ENCODE results near the gene CCDC6. TPM values are rescaled to one million over a fixed set of nuclear protein-coding genes. Genes with fewer than 3 reads are reported as not detected.

Gene CCDC6
- total and polyA plus RNA-seq, 2 of the 4 experiments (the other 2 are of a cell fraction) = 21.8 to 30.8 TPM

DNA sequence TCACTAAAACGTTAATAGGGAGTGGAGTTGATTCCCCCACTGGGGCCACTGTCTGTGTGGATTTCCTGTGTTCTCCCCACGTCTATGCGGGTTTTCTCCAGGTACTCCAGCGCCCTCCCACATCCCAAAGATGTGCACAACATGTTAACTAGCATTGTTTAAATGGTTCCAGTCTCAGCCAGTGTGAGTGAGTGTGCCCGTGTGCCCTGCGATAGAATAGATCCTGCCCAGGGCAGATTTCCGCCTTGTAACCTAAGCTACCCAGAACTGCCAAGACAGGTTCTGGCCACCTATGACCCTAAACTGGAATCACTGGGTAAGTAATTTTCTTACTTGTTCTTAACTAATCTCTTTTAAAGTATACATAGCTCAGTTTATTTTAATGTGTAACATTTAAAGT, 58.5 kb downstream of the CCDC6 start:
- H2BK15ac ChIP-seq (ENCODE audit: low read depth, low read length) = no peak overlapping the region
- H2BK120ac ChIP-seq (ENCODE audit: low read depth, low read length) = no peak overlapping the region
- H3K9ac ChIP-seq (ENCODE audit: low read depth, low read length) = no peak overlapping the region
- H3K4me1 ChIP-seq (ENCODE audit: control insufficient read depth, insufficient read depth, low read length) = no peaks in the 10 kb centered on the region
- H3K9me1 ChIP-seq (ENCODE audit: insufficient read depth, low read length) = no peaks in the 10 kb centered on the region; the same call in 1 of the 2 replicates
- H3K56ac ChIP-seq (ENCODE audit: extremely low read depth, insufficient read depth, low read length) = no peak overlapping the region
- H3K4ac ChIP-seq (ENCODE audit: low read depth, low read length) = no peak overlapping the region
- WGBS, 2 experiments (ENCODE audit: extremely low coverage in 2 of 2, insufficient read length in 1 of 2) = no CpG with 5 or more reads among the region's 7 CpGs
- H4K20me1 ChIP-seq (ENCODE audit: insufficient read depth, low read length) = no peaks in the 10 kb centered on the region
- no peak overlapping the region for H3K27ac ChIP-seq (ENCODE audit: insufficient read depth, low read length)
- H2AK9ac ChIP-seq (replicated peaks; ENCODE audit: low read depth, low read length, poor library complexity) = no peak overlapping the region
- no peak overlapping the region for H3K18ac ChIP-seq (ENCODE audit: low read depth, low read length)
- no peak overlapping the region for H2AFZ ChIP-seq (replicated peaks; ENCODE audit: low read length, poor library complexity)
- ATAC-seq (ENCODE audit: low read depth) (no peak), DNase-seq (no peak)
- no peaks in the 10 kb centered on the region for H3K9me3 ChIP-seq (ENCODE audit: control insufficient read depth, insufficient read depth, low read length)
- H4K8ac ChIP-seq (ENCODE audit: low read depth in 2 of 2, low read length in 2 of 2) = no peak overlapping the region
- TF ChIP-seq CEBPB (IDR thresholded peaks at IDR 0.05; ENCODE audit: low read depth, low read length) = no peak
- TF ChIP-seq CHD1 (IDR thresholded peaks at IDR 0.05; ENCODE audit: low read depth, low read length) = no peak
- TF ChIP-seq RAD21 (IDR thresholded peaks at IDR 0.05; ENCODE audit: low read length) = no peak
- TF ChIP-seq RCOR1 (IDR thresholded peaks at IDR 0.05; ENCODE audit: insufficient replicate concordance, low read length) = no peak
- no peak for TF ChIP-seq MAZ (IDR thresholded peaks at IDR 0.05; ENCODE audit: borderline replicate concordance, low read depth, low read length)
- no peak for TF ChIP-seq BHLHE40 (IDR thresholded peaks at IDR 0.05; ENCODE audit: low read depth, low read length)
- no peak for TF ChIP-seq MAFK (IDR thresholded peaks at IDR 0.05; ENCODE audit: low read depth, low read length)
- TF ChIP-seq, protein P1, sequence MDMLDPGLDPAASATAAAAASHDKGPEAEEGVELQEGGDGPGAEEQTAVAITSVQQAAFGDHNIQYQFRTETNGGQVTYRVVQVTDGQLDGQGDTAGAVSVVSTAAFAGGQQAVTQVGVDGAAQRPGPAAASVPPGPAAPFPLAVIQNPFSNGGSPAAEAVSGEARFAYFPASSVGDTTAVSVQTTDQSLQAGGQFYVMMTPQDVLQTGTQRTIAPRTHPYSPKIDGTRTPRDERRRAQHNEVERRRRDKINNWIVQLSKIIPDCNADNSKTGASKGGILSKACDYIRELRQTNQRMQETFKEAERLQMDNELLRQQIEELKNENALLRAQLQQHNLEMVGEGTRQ (IDR thresholded peaks at IDR 0.05; ENCODE audit: low read depth, low read length) = no peak
- TF ChIP-seq, protein P2, sequence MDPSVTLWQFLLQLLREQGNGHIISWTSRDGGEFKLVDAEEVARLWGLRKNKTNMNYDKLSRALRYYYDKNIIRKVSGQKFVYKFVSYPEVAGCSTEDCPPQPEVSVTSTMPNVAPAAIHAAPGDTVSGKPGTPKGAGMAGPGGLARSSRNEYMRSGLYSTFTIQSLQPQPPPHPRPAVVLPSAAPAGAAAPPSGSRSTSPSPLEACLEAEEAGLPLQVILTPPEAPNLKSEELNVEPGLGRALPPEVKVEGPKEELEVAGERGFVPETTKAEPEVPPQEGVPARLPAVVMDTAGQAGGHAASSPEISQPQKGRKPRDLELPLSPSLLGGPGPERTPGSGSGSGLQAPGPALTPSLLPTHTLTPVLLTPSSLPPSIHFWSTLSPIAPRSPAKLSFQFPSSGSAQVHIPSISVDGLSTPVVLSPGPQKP (IDR thresholded peaks at IDR 0.05; ENCODE audit: borderline replicate concordance, low read depth, low read length) = no peak
- no peak for TF ChIP-seq POLR2A (IDR thresholded peaks at IDR 0.05; ENCODE audit: low read depth, low read length)
- no peak for TF ChIP-seq SMC3 (IDR thresholded peaks at IDR 0.05; ENCODE audit: low read depth, low read length)
- no peak for TF ChIP-seq MXI1 (IDR thresholded peaks at IDR 0.05; ENCODE audit: borderline replicate concordance, low read depth, low read length)
- no peak for TF ChIP-seq NFE2L2 (IDR thresholded peaks at IDR 0.05; ENCODE audit: low read depth, low read length)
- TF ChIP-seq, protein P3, sequence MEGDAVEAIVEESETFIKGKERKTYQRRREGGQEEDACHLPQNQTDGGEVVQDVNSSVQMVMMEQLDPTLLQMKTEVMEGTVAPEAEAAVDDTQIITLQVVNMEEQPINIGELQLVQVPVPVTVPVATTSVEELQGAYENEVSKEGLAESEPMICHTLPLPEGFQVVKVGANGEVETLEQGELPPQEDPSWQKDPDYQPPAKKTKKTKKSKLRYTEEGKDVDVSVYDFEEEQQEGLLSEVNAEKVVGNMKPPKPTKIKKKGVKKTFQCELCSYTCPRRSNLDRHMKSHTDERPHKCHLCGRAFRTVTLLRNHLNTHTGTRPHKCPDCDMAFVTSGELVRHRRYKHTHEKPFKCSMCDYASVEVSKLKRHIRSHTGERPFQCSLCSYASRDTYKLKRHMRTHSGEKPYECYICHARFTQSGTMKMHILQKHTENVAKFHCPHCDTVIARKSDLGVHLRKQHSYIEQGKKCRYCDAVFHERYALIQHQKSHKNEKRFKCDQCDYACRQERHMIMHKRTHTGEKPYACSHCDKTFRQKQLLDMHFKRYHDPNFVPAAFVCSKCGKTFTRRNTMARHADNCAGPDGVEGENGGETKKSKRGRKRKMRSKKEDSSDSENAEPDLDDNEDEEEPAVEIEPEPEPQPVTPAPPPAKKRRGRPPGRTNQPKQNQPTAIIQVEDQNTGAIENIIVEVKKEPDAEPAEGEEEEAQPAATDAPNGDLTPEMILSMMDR (conservative IDR thresholded peaks at IDR 0.05; ENCODE audit: low read depth, low read length) = no peak
- TF ChIP-seq FOS (IDR thresholded peaks at IDR 0.05; ENCODE audit: low read depth, low read length) = no peak
- TF ChIP-seq RFX5 (IDR thresholded peaks at IDR 0.05; ENCODE audit: low read depth, low read length) = no peak
- no peak overlapping the region for H3K4me2 ChIP-seq (ENCODE audit: low read depth, low read length)
- ChIA-PET POLR2A (ENCODE audit: unreplicated experiment) (no interaction called here), CTCF (interaction anchor here (0.6 to 1.1 kb wide), 2 partner anchors 59 to 303 kb away, joined by 3 read pairs; partner anchors contain the start of gene CCDC6)
- H2AK5ac ChIP-seq (ENCODE audit: low read depth, low read length) = no peak overlapping the region
- no TSS peak for BruUV-seq (replicated peaks)
- H2BK5ac ChIP-seq (ENCODE audit: low read depth, low read length, poor library complexity, severe bottlenecking) = no peak overlapping the region
- dilution Hi-C loops (cut with HindIII; ENCODE audit: low sequenced_read_pairs, unreplicated experiment) = no loop called here
- H4K91ac ChIP-seq (ENCODE audit: insufficient read depth, low read depth, low read length) = no peak overlapping the region
- H3K27me3 ChIP-seq (ENCODE audit: control insufficient read depth, insufficient read depth, low read length) = no peaks in the 10 kb centered on the region
- H3K36me3 ChIP-seq (ENCODE audit: control insufficient read depth, insufficient read depth, low read length) = no peaks in the 10 kb centered on the region
- H3K79me1 ChIP-seq (ENCODE audit: low read depth in 1 of 2, low read length in 2 of 2) = peaks cover 8 to 9% of the 10 kb centered on the region in 2 experiments; a peak in 2 of 4 replicates
- no peak overlapping the region for H3K23ac ChIP-seq (ENCODE audit: low read depth, low read length)
- no peak overlapping the region for H3K14ac ChIP-seq (replicated peaks; ENCODE audit: low read depth, low read length)
- no peak overlapping the region for H3K4me3 ChIP-seq (ENCODE audit: insufficient read depth, low read depth, low read length)
- intact Hi-C loops (cut with micrococcal nuclease) = no loop called here
- H4K5ac ChIP-seq (ENCODE audit: low read depth, low read length) = no peak overlapping the region
- in situ Hi-C loops (cut with MboI; ENCODE audit: low sequenced_read_pairs) = no loop called here
- no peak overlapping the region for H2BK20ac ChIP-seq (ENCODE audit: low read depth, low read length)

Data from IMR-90 (cell line).